Measurements from ENCODE around the gene IPPK.

- TF ChIP-seq POLR2A (IDR thresholded peaks at IDR 0.05) (no peak), POLR2AphosphoS5 (IDR thresholded peaks at IDR 0.05; ENCODE audit: insufficient read depth in 1 of 2, low read depth in 1 of 2) (no peak)
- TF ChIP-seq, protein P1, sequence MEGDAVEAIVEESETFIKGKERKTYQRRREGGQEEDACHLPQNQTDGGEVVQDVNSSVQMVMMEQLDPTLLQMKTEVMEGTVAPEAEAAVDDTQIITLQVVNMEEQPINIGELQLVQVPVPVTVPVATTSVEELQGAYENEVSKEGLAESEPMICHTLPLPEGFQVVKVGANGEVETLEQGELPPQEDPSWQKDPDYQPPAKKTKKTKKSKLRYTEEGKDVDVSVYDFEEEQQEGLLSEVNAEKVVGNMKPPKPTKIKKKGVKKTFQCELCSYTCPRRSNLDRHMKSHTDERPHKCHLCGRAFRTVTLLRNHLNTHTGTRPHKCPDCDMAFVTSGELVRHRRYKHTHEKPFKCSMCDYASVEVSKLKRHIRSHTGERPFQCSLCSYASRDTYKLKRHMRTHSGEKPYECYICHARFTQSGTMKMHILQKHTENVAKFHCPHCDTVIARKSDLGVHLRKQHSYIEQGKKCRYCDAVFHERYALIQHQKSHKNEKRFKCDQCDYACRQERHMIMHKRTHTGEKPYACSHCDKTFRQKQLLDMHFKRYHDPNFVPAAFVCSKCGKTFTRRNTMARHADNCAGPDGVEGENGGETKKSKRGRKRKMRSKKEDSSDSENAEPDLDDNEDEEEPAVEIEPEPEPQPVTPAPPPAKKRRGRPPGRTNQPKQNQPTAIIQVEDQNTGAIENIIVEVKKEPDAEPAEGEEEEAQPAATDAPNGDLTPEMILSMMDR (IDR thresholded peaks at IDR 0.05): no peak
These were observed 93.8 kb downstream of the IPPK start for GRCh38 chr9:92576175-92576574.
